Neural progenitor cell (in vitro differentiated cells): ENCODE measurements around the gene KIF11.

Source experiments
- CTCF ChIP-seq: fragments of 200-600 bp; sonication (generic); IDR thresholded peaks from 2 replicates; pipeline ENCODE4 v1.5.1; 2017; ENCODE audit warnings: antibody characterized with exemption, mild to moderate bottlenecking
- EZH2phosphoT487 ChIP-seq: fragments of 200-600 bp; sonication (generic); IDR thresholded peaks from 2 replicates; pipeline ENCODE4 v1.6.1; 2017; ENCODE audit warnings: antibody characterized with exemption

GRCh38 chr10:92692697-92693533, 100.0 kb downstream of the KIF11 start:
- no peak for TF ChIP-seq CTCF
- no peak for TF ChIP-seq EZH2phosphoT487
